ENCODE results near the gene PGP. TPM values are rescaled to one million over a fixed set of nuclear protein-coding genes. Genes with fewer than 3 reads are reported as not detected.

Gene PGP
- polyA plus RNA-seq, 2 of the 4 experiments (the other 2 are of a cell fraction), result 13.9 to 33.7 TPM

DNA sequence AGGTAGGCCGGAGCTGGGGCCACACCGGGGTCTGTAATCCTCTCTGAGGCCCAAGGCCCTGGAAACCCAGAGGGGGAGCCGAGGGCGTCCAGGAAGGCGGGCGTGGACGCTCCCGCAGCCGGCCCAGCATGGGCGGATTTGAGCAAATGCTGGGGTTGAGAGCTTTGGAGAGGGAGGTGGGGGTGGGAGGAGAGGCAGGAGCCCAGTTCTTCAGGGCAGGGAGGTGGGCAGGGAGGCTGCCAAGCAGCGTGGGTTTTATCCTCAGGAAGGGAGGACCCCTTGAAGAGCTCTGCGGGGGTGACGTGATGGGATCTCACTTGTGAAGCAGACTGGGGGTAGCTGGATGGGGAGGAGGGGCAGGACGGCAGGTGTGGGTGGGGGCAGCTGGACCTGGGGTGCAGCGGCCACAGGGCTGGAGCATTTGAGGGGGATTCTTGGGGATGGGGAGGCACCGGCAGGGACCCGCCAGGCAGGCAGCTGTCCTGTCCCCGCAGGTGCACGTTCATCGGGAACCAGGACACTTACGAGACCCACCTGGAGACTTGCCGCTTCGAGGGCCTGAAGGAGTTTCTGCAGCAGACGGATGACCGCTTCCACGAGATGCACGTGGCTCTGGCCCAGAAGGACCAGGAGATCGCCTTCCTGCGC, 41.8 kb downstream of the PGP start:
- TF ChIP-seq ZSCAN20 (CRISPR knock-in tag; IDR thresholded peaks at IDR 0.05) (no peak), RCOR1 (IDR thresholded peaks at IDR 0.05; ENCODE audit: low read depth, low read length) (no peak), CHD4 (IDR thresholded peaks at IDR 0.05; ENCODE audit: borderline replicate concordance) (no peak), ZFP36 (IDR thresholded peaks at IDR 0.05; ENCODE audit: borderline replicate concordance, partially characterized antibody) (no peak), FOSB (CRISPR knock-in tag; IDR thresholded peaks at IDR 0.05) (no peak)
- TF ChIP-seq, protein P1, sequence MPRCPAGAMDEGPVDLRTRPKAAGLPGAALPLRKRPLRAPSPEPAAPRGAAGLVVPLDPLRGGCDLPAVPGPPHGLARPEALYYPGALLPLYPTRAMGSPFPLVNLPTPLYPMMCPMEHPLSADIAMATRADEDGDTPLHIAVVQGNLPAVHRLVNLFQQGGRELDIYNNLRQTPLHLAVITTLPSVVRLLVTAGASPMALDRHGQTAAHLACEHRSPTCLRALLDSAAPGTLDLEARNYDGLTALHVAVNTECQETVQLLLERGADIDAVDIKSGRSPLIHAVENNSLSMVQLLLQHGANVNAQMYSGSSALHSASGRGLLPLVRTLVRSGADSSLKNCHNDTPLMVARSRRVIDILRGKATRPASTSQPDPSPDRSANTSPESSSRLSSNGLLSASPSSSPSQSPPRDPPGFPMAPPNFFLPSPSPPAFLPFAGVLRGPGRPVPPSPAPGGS (IDR thresholded peaks at IDR 0.05), result no peak
- Histone ChIP-seq H3K27ac (no peak overlapping the region), H3K4me2 (no peak overlapping the region), H3K4me3 (no peak overlapping the region), H3K9me3 (no peaks in the 10 kb centered on the region), H3K4me1 (no peaks in the 10 kb centered on the region)
- FAIRE-seq, result no peak
- ChIA-PET POLR2A (interaction anchor here (2.8 kb wide), 1 partner anchor 17 kb away, joined by 16 read pairs; the partner anchor contains the start of gene TRAF7), CTCF (interaction anchor here (0.7 to 2.7 kb wide), 2 partner anchors 22 to 125 kb away, joined by 3 to 11 read pairs; partner anchors contain the start of genes NTHL1 and TSC2)
- no peak for DNase-seq (ENCODE audit: low read depth in 1 of 2, low spot score in 1 of 2)
- ATAC-seq, result no peak
- WGBS (ENCODE audit: missing lambda C conversion rate), result 95% methylated on average over 28 of the region's 29 CpGs

GRCh38 chr16:2171601-2172178, 43.0 kb downstream of the PGP start:
- no peak for FAIRE-seq
- ChIA-PET CTCF (no interaction called here), POLR2A (interaction anchor here (2.8 kb wide), 1 partner anchor 16 kb away, joined by 16 read pairs; the partner anchor contains the start of gene TRAF7)
- no peak for ATAC-seq
- no peaks in the 10 kb centered on the region for H3K9me3 ChIP-seq
- H3K4me2 ChIP-seq, result no peak overlapping the region
- WGBS (ENCODE audit: missing lambda C conversion rate), result 93% methylated on average over 17 of the region's 28 CpGs
- no peak for DNase-seq (ENCODE audit: low read depth in 1 of 2, low spot score in 1 of 2)
- no peaks in the 10 kb centered on the region for H3K4me1 ChIP-seq
- H3K27ac ChIP-seq, result no peak overlapping the region
- no peak for TF ChIP-seq HEYL (CRISPR knock-in tag; IDR thresholded peaks at IDR 0.05)
- no peak for TF ChIP-seq HMGXB4 (CRISPR knock-in tag; IDR thresholded peaks at IDR 0.05; ENCODE audit: borderline replicate concordance)
- TF ChIP-seq MAZ (IDR thresholded peaks at IDR 0.05; ENCODE audit: borderline replicate concordance, low read depth, low read length), result no peak
- no peak for TF ChIP-seq MAX (IDR thresholded peaks at IDR 0.05)
- no peak for TF ChIP-seq ZSCAN20 (CRISPR knock-in tag; IDR thresholded peaks at IDR 0.05)
- no peak for TF ChIP-seq HOXB13 (CRISPR knock-in tag; IDR thresholded peaks at IDR 0.05; ENCODE audit: low read depth)
- no peak for TF ChIP-seq CEBPB (IDR thresholded peaks at IDR 0.05)
- TF ChIP-seq CBX8 (IDR thresholded peaks at IDR 0.05), result no peak
- TF ChIP-seq MAFK (IDR thresholded peaks at IDR 0.05; ENCODE audit: partially characterized antibody), result no peak
- TF ChIP-seq NPAS2 (CRISPR knock-in tag; IDR thresholded peaks at IDR 0.05; ENCODE audit: borderline replicate concordance), result no peak
- no peak for TF ChIP-seq KDM5A (IDR thresholded peaks at IDR 0.05)
- TF ChIP-seq RCOR1 (IDR thresholded peaks at IDR 0.05; ENCODE audit: low read depth, low read length), result no peak
- no peak for TF ChIP-seq SMC3 (IDR thresholded peaks at IDR 0.05)
- no peak for TF ChIP-seq POLR2A (IDR thresholded peaks at IDR 0.05; ENCODE audit: low read length)
- TF ChIP-seq HOXB5 (CRISPR knock-in tag; IDR thresholded peaks at IDR 0.05), result no peak
- TF ChIP-seq, protein P2, sequence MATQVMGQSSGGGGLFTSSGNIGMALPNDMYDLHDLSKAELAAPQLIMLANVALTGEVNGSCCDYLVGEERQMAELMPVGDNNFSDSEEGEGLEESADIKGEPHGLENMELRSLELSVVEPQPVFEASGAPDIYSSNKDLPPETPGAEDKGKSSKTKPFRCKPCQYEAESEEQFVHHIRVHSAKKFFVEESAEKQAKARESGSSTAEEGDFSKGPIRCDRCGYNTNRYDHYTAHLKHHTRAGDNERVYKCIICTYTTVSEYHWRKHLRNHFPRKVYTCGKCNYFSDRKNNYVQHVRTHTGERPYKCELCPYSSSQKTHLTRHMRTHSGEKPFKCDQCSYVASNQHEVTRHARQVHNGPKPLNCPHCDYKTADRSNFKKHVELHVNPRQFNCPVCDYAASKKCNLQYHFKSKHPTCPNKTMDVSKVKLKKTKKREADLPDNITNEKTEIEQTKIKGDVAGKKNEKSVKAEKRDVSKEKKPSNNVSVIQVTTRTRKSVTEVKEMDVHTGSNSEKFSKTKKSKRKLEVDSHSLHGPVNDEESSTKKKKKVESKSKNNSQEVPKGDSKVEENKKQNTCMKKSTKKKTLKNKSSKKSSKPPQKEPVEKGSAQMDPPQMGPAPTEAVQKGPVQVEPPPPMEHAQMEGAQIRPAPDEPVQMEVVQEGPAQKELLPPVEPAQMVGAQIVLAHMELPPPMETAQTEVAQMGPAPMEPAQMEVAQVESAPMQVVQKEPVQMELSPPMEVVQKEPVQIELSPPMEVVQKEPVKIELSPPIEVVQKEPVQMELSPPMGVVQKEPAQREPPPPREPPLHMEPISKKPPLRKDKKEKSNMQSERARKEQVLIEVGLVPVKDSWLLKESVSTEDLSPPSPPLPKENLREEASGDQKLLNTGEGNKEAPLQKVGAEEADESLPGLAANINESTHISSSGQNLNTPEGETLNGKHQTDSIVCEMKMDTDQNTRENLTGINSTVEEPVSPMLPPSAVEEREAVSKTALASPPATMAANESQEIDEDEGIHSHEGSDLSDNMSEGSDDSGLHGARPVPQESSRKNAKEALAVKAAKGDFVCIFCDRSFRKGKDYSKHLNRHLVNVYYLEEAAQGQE (IDR thresholded peaks at IDR 0.05), result no peak
- TF ChIP-seq RFX5 (IDR thresholded peaks at IDR 0.05), result no peak
- no peak for TF ChIP-seq JUNB (IDR thresholded peaks at IDR 0.05)
- no peak for TF ChIP-seq MYC (IDR thresholded peaks at IDR 0.05; ENCODE audit: borderline replicate concordance, low read length)
- no peak overlapping the region for H3K4me3 ChIP-seq
